GM20000 (cell line): Measurements from ENCODE around the gene ADCY5.

Source experiments
- DNase-seq: peaks from one replicate; pipeline ENCODE4 v3.0.0; 2012; ENCODE audit warnings: low spot score
- TF ChIP-seq, protein P1 (sequence below): IDR thresholded peaks from 2 replicates; pipeline ENCODE4 v1.5.1; 2012; ENCODE audit warnings: mild to moderate bottlenecking, control low read depth; ENCODE audit errors: extremely low read depth, missing control alignments

ADCY5 gene

DNA sequence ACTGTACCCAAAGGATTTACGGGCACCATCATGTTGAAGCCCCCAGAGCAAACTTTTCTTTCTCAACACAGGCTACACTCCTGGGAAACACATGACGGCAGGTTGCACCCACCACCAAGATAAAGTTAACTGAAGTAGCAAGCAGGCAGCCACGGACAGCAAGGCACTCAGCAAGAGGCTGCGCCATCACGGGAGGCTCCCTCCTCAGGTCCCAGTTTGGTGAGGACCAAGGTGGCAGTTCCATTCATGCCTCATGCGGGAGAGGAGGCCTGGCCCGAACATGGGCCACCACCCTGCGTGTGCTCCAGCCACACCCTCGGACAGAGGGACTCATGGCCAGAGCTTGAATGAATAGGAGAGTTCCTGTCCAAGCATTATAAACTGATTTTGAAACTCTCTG is 6.8 kb downstream of the ADCY5 start:
- TF ChIP-seq, protein P1, sequence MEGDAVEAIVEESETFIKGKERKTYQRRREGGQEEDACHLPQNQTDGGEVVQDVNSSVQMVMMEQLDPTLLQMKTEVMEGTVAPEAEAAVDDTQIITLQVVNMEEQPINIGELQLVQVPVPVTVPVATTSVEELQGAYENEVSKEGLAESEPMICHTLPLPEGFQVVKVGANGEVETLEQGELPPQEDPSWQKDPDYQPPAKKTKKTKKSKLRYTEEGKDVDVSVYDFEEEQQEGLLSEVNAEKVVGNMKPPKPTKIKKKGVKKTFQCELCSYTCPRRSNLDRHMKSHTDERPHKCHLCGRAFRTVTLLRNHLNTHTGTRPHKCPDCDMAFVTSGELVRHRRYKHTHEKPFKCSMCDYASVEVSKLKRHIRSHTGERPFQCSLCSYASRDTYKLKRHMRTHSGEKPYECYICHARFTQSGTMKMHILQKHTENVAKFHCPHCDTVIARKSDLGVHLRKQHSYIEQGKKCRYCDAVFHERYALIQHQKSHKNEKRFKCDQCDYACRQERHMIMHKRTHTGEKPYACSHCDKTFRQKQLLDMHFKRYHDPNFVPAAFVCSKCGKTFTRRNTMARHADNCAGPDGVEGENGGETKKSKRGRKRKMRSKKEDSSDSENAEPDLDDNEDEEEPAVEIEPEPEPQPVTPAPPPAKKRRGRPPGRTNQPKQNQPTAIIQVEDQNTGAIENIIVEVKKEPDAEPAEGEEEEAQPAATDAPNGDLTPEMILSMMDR, result no peak
- no peak for DNase-seq

DNA sequence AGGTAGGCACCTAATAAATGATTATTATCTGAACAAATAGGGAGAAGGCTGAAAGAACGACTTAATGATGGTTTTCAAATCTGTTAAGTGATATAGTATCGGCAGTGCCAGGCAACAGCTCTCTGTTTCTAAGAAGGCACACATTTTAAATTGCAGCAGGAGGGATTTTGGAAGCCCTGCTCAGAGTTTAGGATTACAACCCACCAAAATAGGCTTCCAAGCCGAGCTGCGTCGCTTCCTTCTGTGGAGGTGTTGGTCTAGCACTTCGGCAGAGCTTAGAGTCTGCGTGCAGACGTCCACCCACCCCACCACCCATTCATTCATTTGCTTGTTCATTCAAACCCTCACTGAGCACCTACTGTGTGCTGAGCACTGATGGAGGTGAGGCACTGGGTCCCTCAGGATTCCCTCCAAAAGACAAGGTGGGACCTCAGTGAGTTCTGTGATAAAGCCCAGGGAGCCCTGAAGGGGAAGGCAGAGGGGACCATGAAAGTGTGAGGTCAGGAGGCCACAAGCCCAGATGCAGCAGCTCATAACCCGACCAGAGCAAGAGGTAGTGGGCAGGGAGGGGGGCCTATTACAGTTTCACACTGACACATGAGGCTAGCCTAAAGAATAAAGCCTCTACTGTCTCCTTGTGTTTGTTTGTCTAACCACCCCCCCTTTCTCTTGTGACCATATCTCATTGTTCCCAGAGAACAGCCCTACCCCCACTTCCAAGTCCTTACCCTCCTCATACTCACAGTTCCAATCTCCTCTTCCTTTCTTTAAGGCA is 8.9 kb downstream of the ADCY5 start:
- TF ChIP-seq, protein P1, result no peak
- DNase-seq, result no peak

DNA sequence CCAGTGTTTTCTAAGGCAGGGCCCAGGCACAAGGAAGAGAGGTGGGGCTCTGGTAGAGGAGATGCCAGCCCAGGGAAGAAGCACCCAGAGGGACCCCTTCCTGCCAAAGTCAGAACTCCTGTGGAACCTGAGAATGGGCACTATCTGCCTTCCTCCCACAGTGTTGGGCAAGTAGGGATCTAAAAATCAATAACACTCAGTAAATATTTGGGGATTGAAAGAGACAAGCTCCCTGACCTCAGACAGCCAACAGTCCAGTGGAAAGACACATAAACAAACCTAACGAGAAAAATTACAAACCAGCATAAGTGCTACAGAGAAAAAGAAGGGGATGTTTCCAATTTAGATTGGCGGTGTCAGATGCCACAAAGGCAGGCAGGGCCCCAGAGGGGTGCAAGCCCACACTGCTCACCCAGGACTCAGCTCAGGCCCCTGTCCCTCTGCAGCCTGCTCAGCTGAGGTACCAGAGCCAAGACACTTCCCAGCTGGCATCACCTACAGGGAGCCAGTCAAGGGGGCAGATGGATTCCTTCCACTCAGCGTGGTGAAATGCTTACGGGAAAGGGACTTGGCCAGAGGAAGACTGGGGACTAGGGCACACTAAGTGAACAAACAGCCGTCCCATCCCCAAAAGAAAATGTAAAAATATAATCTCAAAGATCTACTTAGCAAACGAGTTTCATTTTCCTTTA is 15.9 kb downstream of the ADCY5 start:
- TF ChIP-seq, protein P1, result no peak
- DNase-seq, result no peak

DNA sequence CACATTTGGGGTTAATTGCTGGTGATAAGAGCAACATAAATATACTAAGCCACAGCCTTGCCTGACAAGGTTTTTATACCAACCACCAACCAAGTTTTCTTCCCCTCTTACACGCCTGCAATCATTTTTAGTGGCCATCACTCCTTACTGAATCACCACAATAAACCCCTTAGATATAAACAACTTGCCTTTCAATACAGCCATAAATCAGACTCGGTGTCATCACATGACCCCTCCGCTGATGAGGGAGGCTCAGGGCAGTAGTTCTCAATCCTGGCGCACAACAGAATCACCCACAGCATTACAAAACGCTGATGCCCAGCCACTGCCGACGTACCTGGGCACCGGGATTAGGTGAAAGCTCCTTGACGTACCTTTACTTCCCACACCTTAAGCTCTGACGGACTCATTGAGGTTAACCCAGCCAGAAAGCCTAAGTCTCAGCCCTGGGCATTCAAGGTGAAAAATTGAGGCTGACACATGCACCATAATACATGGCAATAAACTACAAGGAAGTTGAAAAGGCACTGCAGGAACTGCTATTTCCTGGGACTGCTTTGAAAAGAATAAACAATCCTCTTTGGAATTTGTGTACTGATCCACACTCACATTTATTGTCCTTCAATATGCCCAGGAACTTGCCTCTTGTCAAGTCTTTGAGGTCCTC is 17.1 kb downstream of the ADCY5 start:
- DNase-seq, result no peak
- TF ChIP-seq, protein P1, result no peak

DNA sequence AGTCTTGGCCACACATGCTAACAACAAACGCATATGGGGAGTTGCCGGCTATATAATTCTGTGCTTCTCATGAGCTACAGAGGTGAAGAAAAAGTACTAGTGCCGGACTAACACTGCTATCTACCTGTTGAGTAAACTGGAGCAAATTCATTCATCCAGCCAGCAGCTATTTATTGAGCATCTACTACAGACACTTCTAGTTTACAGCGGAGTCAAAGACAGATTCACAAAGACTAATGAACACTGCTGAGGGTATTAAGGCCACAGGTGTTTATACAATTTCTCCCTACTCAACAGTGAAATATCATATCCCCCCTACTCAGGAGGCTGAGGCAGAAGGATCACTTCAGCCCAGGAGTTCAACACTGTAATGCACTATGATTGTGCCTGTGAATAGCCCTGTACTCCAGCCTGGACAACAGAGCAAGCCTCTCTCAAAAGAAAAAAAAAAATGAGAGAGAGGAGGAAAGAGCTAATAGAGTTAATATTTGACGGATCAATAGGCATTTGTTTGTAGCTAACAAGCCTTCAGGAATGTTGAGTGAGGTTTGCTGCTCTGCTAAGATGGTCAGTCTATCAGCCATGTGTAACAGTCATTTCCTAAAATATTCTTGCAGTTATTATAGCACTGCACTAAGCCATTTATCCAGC is 17.8 kb downstream of the ADCY5 start:
- DNase-seq, result no peak
- TF ChIP-seq, protein P1, result no peak

DNA sequence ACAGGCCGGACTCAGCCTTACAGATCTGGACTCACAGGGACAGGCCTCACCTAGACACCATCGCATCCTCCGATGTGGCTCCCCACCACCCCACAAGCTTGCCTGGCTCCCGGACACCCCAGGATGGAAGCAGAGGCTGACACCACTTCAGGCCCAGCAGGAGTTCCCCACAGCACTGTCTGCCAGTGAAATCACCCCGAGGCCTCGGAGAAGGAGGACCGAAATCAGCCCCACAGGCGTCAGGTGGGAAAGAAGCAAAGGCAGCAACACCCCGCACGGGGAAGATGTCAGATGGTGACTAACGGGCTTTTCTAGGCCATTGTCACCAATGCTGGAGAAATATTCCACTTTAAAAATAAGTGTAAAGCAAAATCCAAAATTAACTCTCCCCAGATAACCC is 18.6 kb downstream of the ADCY5 start:
- TF ChIP-seq, protein P1, result no peak
- DNase-seq, result no peak
